SHP77 (cell line): ENCODE measurements around the gene FGF22.

Experiments used
- DNase-seq, 2 experiments: peaks; one replicate each; lab custom pipeline; 2025; lab: John Stamatoyannopoulos, UW

Gene FGF22

DNA sequence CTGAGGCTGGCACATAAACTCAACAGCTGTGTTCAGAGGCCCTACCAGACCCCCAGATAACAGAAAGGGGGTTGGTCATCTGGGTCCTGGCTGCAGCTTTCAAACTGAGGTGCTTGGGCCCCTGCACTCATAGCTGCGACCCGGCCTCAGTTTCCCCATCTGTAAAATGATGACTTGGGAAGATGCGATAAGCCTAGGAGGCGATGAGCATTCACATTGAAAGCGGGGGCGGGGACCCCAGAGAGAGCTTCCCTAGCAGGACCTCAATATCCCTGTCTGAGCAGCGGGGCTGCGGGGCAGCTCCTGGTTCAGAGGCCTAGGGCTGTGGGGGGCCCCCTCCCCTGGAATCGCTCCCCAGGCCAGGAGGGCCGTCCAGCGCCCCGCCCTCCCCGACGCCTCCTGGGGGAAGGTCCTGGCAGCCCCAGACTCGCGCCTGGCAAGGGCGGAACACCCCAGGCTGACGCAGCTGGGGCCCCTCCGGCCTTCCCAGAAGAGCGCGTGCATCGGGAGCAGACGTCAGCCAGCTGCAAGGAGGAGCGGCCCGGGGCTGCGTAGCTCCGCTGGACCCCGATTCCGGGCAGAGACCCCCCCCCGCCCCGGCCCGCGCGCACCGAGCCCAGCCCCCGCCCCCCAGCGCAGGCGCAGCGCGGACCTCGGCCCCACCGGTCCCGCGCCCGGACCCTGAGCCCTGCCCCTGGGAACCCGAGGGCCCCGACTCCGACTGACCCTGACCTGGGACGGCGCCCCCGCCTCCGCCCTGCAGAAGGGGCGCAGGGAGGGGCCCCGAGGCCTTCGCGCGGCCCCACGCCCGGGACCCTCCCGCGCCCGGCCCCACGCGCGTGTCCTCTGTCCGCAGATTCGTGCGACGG lies 40.0 kb downstream of the FGF22 start:
- DNase-seq = peak in 1 of 2 experiments; percentile 30

DNA sequence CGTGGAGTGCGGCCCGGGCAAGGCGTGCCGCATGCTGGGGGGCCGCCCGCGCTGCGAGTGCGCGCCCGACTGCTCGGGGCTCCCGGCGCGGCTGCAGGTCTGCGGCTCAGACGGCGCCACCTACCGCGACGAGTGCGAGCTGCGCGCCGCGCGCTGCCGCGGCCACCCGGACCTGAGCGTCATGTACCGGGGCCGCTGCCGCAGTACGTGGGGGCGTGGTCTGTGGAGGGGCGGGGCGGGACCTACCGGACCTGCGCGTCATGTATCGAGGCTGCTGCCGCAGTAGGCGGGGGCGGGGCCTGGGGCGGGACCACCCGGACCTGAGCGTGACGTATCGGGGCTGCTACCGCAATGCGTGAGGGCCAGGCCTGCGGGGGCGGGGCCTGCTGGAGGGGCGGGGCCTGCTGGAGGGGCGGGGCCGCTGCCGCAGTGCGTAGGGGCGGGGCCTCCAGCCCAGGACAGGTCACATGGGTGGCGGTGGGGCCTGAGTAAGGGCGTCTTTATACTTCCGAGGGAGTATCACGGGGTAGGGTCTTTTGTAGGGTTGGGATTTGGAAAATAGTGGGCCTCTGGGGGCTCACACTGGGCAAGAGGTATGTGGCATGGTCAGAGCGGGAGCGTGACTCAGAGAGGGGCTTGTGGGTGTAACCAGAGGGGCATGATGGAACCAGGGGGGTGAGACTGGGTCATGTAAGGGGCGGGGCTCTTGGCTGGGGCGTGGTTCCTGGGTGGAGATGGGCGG lies 40.8 kb downstream of the FGF22 start:
- DNase-seq = peak; percentile 93 to 94

DNA sequence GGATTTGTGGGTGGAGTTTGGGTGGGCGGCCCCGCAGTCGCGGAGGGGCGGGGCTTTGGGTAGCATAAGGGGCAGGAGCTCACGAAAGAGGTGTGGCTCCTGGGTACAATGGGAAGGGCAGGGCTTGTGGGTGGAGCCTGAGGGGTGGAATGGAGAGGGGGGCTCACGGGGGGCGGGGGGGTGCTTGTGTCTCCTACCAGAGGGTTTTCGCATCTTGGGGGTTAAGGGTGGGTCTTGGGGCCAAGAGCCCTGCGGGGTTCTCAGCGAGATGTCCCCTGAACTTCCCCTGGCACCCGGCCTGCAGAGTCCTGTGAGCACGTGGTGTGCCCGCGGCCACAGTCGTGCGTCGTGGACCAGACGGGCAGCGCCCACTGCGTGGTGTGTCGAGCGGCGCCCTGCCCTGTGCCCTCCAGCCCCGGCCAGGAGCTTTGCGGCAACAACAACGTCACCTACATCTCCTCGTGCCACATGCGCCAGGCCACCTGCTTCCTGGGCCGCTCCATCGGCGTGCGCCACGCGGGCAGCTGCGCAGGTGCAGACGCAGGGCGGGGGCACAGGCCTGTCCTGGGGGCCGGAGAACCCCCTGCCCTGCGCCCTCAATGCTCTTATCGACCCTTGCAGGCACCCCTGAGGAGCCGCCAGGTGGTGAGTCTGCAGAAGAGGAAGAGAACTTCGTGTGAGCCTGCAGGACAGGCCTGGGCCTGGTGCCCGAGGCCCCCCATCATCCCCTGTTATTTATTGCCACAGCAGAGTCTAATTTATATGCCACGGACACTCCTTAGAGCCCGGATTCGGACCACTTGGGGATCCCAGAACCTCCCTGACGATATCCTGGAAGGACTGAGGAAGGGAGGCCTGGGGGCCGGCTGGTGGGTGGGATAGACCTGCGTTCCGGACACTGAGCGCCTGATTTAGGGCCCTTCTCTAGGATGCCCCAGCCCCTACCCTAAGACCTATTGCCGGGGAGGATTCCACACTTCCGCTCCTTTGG lies 41.6 kb downstream of the FGF22 start:
- DNase-seq = peak in 1 of 2 experiments; percentile 87

GRCh38 chr19:682678-683320 lies 43.1 kb downstream of the FGF22 start:
- no peak for DNase-seq

DNA sequence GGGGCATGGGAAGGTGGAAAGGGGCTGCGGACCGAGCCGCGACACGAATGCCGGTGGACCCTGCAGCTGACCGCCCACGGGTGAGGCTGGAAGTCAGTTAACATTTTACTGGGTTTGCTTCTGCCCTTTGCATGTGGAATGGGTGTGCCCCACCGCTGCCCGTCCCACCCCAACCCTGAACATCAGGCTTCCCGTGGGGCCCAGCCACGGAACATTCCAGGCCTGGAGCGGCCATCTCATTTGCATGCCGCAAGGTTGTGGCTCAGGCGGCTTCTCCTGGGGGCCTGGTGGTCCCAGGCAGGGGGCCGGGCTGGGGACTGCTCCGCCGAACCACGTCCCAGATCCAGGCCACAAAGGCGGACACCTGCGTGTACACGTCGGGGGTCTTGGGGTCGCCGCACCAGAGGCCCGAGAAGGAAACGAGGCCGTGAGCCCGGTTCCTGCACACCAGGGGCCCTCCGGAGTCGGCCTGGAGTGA lies 45.8 kb downstream of the FGF22 start:
- no peak for DNase-seq

- DNase-seq = no peak
Measured at GRCh38 chr19:686589-687297, 47.1 kb downstream of the FGF22 start.

GRCh38 chr19:687569-688166 lies 48.0 kb downstream of the FGF22 start:
- no peak for DNase-seq

- DNase-seq = no peak
Measured at GRCh38 chr19:688214-688613, 48.5 kb downstream of the FGF22 start.

GRCh38 chr19:688992-689391 lies 49.3 kb downstream of the FGF22 start:
- DNase-seq = no peak

- DNase-seq = no peak
Measured at GRCh38 chr19:690203-690602, 50.5 kb downstream of the FGF22 start.
